IPS DF 6.9 (cell line): ENCODE results near the gene PDIA5.

Experiments
- DNase-seq: peaks from one replicate; pipeline ENCODE4 v3.0.0-alpha.2; 2013; ENCODE audit warnings: low read depth, low spot score
- H3K27ac ChIP-seq: one replicate; pipeline ENCODE4 v1.5.1; 2013; ENCODE audit warnings: low read length, control low read depth
- H3K27me3 ChIP-seq: 2 replicates; pipeline ENCODE4 v1.6.1; 2013; ENCODE audit warnings: mild to moderate bottlenecking, low read length; ENCODE audit not compliant: control insufficient read depth, insufficient read depth
- H3K36me3 ChIP-seq: 2 replicates; pipeline ENCODE4 v1.6.1; 2013; ENCODE audit warnings: low read length; ENCODE audit not compliant: control insufficient read depth, insufficient read depth
- H3K4me1 ChIP-seq: 2 replicates; pipeline ENCODE4 v1.6.1; 2013; ENCODE audit warnings: low read length; ENCODE audit not compliant: control insufficient read depth, insufficient read depth
- H3K4me3 ChIP-seq: 2 replicates; pipeline ENCODE4 v1.5.1; 2013; ENCODE audit warnings: mild to moderate bottlenecking, low read length
- H3K9me3 ChIP-seq: 2 replicates; pipeline ENCODE4 v1.6.1; 2013; ENCODE audit warnings: low read length, inconsistent platforms; ENCODE audit not compliant: control insufficient read depth, insufficient read depth
- WGBS: extraction: QIAGEN DNeasy Blood & Tissue Kit; methylation state at CpG from one replicate; pipeline ENCODE4 v1.1.7; 2013; ENCODE audit warnings: mixed read lengths, missing lambda C conversion rate; ENCODE audit not compliant: insufficient read length, insufficient coverage; 5-methylcytosine and 5-hydroxymethylcytosine counted together

The PDIA5 gene

DNA sequence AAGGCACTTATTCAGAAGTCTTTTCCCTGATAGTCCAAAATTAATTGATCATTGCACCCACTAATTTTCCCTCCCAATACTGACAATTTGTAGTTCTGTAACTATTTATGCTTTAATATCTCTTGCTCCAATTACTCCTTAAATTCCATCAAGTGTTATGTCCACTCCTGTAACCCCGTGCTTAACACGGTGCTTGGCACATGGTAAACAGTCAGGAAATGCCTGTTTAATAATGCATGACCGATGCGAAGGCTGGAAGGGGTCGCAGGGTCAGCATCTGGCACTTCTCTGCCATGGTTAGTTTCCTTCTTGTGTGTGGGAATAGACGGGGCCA is 134.4 kb downstream of the PDIA5 start:
- no peaks in the 10 kb centered on the region for H3K36me3 ChIP-seq
- DNase-seq: no peak
- H3K9me3 ChIP-seq: no peaks in the 10 kb centered on the region
- no CpG with 5 or more reads among the region's 6 CpGs for WGBS
- H3K4me3 ChIP-seq: peak overlapping the region; percentile 38; the same call in 1 of the 2 replicates
- no peaks in the 10 kb centered on the region for H3K27me3 ChIP-seq
- H3K4me1 ChIP-seq: no peaks in the 10 kb centered on the region; the same call in 1 of the 2 replicates
- no peak overlapping the region for H3K27ac ChIP-seq

DNA sequence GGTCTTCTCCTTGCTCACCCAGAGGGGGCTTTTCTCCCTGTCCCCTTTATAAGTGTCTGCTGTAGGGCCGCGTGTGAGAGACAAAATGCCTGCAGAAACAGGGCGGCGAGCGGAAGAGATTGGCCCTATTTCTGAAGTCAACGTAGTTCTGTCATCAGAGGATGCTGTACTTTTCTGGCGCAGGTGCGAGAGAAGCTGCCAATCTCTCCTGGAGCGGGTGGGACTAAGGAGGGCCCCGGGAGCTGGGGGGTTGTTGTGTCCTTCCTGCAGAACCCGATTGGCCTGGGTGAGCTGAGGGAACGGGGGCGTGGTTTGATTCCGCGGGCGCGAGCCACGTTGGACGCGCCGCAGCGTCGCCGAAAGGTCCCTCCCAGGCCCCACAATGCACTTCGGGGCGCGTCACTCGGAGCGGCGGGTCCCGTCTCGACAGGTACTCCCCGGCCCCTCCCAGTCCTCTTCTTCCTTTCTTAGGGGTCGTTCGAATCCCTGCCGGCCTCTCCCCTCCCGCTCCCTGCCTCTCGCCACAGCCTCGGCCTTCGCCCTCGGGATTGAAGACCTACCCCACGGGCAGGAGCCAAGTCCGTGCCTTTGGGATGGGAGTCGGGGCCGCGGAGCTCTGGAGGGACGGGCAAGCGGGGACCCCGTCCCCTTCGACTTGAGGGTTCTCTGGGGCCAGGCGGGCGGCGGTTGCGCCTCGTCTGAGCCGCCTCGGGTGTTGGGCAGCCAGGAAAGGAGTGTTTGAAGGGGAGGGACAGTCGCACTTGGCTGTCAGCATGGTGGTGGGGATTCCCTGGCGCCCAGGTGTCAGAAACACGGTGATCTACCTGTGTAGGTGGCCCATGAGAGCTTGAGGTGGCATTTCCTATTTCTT is 135.0 kb downstream of the PDIA5 start, which contains the start of gene SEC22A:
SEC22A (plus strand) TSS at position 387 of the 871 bp plus-strand sequence. CDS start 7,275 bp downstream, outside the sequence.
- Histone ChIP-seq H3K27me3 (no peaks in the 10 kb centered on the region), H3K36me3 (no peaks in the 10 kb centered on the region), H3K27ac (no peak within 1 kb of the TSS), H3K4me1 (no peaks in the 10 kb centered on the region; the same call in 1 of the 2 replicates), H3K4me3 (peak within 1 kb of the TSS; percentile 69), H3K9me3 (no peaks in the 10 kb centered on the region)
- WGBS: no CpG with 5 or more reads among the region's 60 CpGs
- DNase-seq: peak; percentile 95

DNA sequence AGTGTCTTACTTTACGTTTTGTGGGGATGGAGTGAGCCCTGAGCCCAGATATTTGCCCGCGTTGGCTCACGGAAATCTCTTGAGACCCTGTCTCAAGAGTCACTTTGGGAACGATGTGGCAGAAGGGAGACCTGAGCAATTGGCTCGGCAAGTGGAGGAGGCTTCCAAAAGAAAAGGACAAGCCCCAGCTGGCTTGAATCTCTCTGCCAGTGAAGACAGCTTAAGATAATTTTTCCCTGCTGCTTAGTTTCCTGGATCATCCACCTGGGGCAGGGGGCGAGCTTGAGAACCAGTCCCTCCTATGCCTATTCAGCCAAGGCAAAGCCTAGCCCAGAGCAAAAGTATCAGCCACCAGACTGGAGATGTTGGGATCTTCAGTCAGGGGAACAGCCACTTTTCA is 135.6 kb downstream of the PDIA5 start:
- peak overlapping the region; percentile 69; the same call in 1 of the 2 replicates for H3K4me3 ChIP-seq
- no peak for DNase-seq
- no peak overlapping the region for H3K27ac ChIP-seq
- no peaks in the 10 kb centered on the region for H3K27me3 ChIP-seq
- H3K4me1 ChIP-seq: no peaks in the 10 kb centered on the region; the same call in 1 of the 2 replicates
- WGBS: no CpG with 5 or more reads among the region's 7 CpGs
- no peaks in the 10 kb centered on the region for H3K9me3 ChIP-seq
- no peaks in the 10 kb centered on the region for H3K36me3 ChIP-seq
